ENCODE measurements around the gene ABCA13. TPM values are rescaled to one million over a fixed set of nuclear protein-coding genes. Genes with fewer than 3 reads are reported as not detected.

Gene ABCA13
- total RNA-seq, 4 donors from 2014 or later = 0.38 to 9.8 (median 4.9) TPM

GRCh38 chr7:48261696-48262095 is 90.4 kb downstream of the ABCA13 start:
- no peaks in the 10 kb centered on the region for H3K4me1 ChIP-seq
- no peak overlapping the region for H3K4me3 ChIP-seq
- intact Hi-C loops (cut with DNase I) = no loop called here
- no peak for DNase-seq
- H3K9me3 ChIP-seq = no peaks in the 10 kb centered on the region
- WGBS, 2 donors = 58 to 82% methylated on average over 2 of the region's 2 CpGs
- TF ChIP-seq POLR2A (IDR thresholded peaks at IDR 0.05) (no peak), CTCF (IDR thresholded peaks at IDR 0.05) (no peak)
- H3K27me3 ChIP-seq = no peaks in the 10 kb centered on the region
- no peaks in the 10 kb centered on the region for H3K36me3 ChIP-seq
- H3K27ac ChIP-seq = no peak overlapping the region

GRCh38 chr7:48262606-48263310 is 91.5 kb downstream of the ABCA13 start:
- 56 to 69% methylated on average over 1 of the region's 1 CpG for WGBS, 2 donors
- intact Hi-C loops (cut with DNase I) = no loop called here
- TF ChIP-seq POLR2A (IDR thresholded peaks at IDR 0.05) = no peak
- TF ChIP-seq CTCF (IDR thresholded peaks at IDR 0.05) = no peak
- no peak for DNase-seq
- no peaks in the 10 kb centered on the region for H3K27me3 ChIP-seq
- no peaks in the 10 kb centered on the region for H3K4me1 ChIP-seq
- no peak overlapping the region for H3K27ac ChIP-seq
- H3K9me3 ChIP-seq = no peaks in the 10 kb centered on the region
- no peak overlapping the region for H3K4me3 ChIP-seq
- H3K36me3 ChIP-seq = no peaks in the 10 kb centered on the region

GRCh38 chr7:48263311-48263650 is 92.0 kb downstream of the ABCA13 start:
- Histone ChIP-seq H3K4me3 (no peak overlapping the region), H3K27ac (no peak overlapping the region), H3K27me3 (peaks cover 0 to 3% (median 0%) of the 10 kb centered on the region in 4 donors), H3K36me3 (no peaks in the 10 kb centered on the region), H3K4me1 (no peaks in the 10 kb centered on the region), H3K9me3 (no peaks in the 10 kb centered on the region)
- intact Hi-C loops (cut with DNase I) = no loop called here
- TF ChIP-seq CTCF (IDR thresholded peaks at IDR 0.05) (no peak), POLR2A (IDR thresholded peaks at IDR 0.05) (no peak)
- 93 to 95% methylated on average over 2 of the region's 2 CpGs for WGBS, 2 donors
- no peak for DNase-seq

GRCh38 chr7:48269066-48269465 is 97.8 kb downstream of the ABCA13 start:
- Histone ChIP-seq H3K36me3 (no peaks in the 10 kb centered on the region), H3K9me3 (no peaks in the 10 kb centered on the region), H3K4me3 (no peak overlapping the region), H3K27me3 (peaks cover 0 to 4% (median 0%) of the 10 kb centered on the region in 4 donors), H3K4me1 (no peaks in the 10 kb centered on the region), H3K27ac (no peak overlapping the region)
- TF ChIP-seq POLR2A (IDR thresholded peaks at IDR 0.05) (no peak), CTCF (IDR thresholded peaks at IDR 0.05) (no peak)
- intact Hi-C loops (cut with DNase I) = no loop called here
- DNase-seq = no peak
- 36 to 45% methylated on average over 1 of the region's 1 CpG for WGBS, 2 donors

GRCh38 chr7:48274662-48275061 is 103.4 kb downstream of the ABCA13 start:
- no peak for DNase-seq

More at GRCh38 chr7:48274662-48275061, 103.4 kb downstream of the ABCA13 start:
- no peak overlapping the region for H3K4me3 ChIP-seq
- no peak overlapping the region for H3K27ac ChIP-seq
- 76 to 78% methylated on average over 3 of the region's 3 CpGs for WGBS, 2 donors
- H3K9me3 ChIP-seq = no peaks in the 10 kb centered on the region
- H3K36me3 ChIP-seq = no peaks in the 10 kb centered on the region
- TF ChIP-seq CTCF (IDR thresholded peaks at IDR 0.05) = no peak
- TF ChIP-seq POLR2A (IDR thresholded peaks at IDR 0.05) = no peak
- no peaks in the 10 kb centered on the region for H3K27me3 ChIP-seq
- intact Hi-C loops (cut with DNase I) = no loop called here
- peaks cover 0 to 1% (median 0%) of the 10 kb centered on the region in 3 donors for H3K4me1 ChIP-seq
